Body of pancreas (tissue), 4 donors: Measurements from ENCODE around the gene TRMT44.

ENCODE experiments used
- CTCF ChIP-seq, 7 experiments: fragments of 450-650 bp in 4 of 7; fragments of 200-600 bp in 3 of 7; sonication (generic) in 3 of 7; IDR thresholded peaks; one replicate each; pipeline ENCODE4 v1.5.1; 2016 to 2019; ENCODE audit warnings: antibody characterized with exemption in 7 of 7
- POLR2A ChIP-seq, 3 donors: fragments of 450-650 bp; IDR thresholded peaks; one replicate each; pipeline ENCODE4 v1.6.1; 2016; ENCODE audit warnings: antibody characterized with exemption in 3 of 3, mild to moderate bottlenecking in 2 of 3

- TF ChIP-seq CTCF (IDR thresholded peaks at IDR 0.05), result no peak
- TF ChIP-seq POLR2A (IDR thresholded peaks at IDR 0.05), result no peak
These were observed 53.6 kb downstream of the TRMT44 start for GRCh38 chr4:8494218-8494617.
